Ovary (tissue), 3 donors: ENCODE measurements around the gene CEND1.

Experiments
- CTCF ChIP-seq, 3 donors: fragments of 450-650 bp in 2 of 3; fragments of 200-600 bp in 1 of 3; IDR thresholded peaks; one replicate each; pipeline versions ENCODE4 v1.5.1 to v1.8.0; 2016 to 2022; ENCODE audit warnings: antibody characterized with exemption in 3 of 3, mild to moderate bottlenecking in 1 of 3
- EP300 ChIP-seq: sonication (generic); formaldehyde crosslinking; IDR thresholded peaks from one replicate; pipeline ENCODE4 v1.6.1; 2017; ENCODE audit warnings: antibody characterized with exemption
- POLR2A ChIP-seq: fragments of 450-650 bp; IDR thresholded peaks from one replicate; pipeline ENCODE4 v1.6.1; 2017; ENCODE audit warnings: antibody characterized with exemption, mild to moderate bottlenecking, moderate library complexity
- donor health status: DM: no; HTN: no; CAD: no.

DNA sequence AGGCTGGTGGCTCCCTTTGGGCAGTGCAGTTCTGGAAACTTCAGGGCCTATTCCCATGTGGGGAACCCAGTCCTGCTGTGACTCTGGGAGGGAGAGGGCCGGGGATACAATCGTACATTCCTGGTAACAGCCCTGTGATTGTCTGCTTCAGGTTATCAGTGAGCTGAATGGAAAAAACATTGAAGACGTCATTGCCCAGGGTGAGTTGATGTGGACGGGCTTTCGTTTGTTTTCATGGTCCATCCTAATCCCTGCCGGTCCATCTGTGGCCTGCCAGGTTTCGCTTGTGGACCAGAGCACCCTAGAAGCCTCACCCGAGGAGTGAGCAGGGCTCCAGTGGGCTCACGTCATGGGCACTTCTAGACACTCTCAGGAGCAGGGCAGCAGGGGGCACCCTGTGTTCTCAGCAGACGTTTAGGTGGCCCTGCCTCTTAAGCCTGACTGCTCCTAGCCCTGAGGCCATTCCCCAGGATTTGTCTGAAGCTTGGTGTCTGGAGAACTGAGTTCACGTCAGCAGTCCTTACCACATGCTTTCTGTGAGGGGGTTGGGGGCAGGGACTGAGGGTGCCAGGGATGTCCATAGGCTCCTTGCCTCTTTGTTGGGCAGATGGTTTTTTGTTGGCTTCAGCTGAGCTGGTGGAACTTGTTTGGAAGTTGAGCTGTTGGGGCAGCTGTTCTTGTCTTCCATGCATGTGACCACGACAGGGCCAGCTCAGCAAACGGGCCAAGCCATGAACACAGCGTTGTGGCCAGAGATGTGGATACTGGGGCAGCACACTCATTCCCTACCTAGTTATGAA, 21.8 kb upstream of the CEND1 start:
- TF ChIP-seq POLR2A, result no peak
- TF ChIP-seq CTCF (IDR thresholded peaks at IDR 0.05), result no peak
- TF ChIP-seq EP300, result no peak
